ENCODE results near the gene STK10.

DNA sequence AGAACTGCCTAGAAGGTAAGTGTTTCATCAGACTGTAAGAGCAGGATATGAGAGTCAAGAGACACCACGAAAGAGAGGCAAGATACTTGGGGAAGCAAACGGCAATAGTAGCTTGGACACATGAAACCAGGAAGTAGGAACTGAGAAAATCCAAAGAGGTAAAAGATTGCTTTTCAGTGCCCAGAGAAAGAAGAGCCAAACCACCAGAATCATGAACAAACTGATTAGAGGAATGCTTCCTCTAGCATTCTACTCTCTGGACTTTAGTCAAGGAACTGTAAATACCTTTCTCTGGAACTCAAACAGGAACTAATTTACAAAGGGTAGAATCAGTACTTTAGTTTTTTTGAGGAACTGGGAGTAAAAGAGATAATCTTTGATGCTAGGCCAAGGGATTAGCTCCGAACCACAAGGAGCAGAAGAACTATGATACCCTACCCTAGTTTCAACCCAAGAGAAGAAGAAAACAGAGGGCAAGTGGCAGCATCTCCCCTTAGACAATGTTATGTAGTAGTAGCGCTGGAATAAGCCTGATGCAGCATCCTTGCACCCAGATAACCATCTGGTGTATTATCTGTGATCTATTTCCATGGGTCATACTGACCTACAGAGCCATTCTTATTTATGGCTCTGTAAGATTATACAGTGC is 47.2 kb upstream of the STK10 start:
- TF ChIP-seq NFE2L2 (conservative IDR thresholded peaks at IDR 0.05; ENCODE audit: low read length) = no peak
- TF ChIP-seq, protein P1, sequence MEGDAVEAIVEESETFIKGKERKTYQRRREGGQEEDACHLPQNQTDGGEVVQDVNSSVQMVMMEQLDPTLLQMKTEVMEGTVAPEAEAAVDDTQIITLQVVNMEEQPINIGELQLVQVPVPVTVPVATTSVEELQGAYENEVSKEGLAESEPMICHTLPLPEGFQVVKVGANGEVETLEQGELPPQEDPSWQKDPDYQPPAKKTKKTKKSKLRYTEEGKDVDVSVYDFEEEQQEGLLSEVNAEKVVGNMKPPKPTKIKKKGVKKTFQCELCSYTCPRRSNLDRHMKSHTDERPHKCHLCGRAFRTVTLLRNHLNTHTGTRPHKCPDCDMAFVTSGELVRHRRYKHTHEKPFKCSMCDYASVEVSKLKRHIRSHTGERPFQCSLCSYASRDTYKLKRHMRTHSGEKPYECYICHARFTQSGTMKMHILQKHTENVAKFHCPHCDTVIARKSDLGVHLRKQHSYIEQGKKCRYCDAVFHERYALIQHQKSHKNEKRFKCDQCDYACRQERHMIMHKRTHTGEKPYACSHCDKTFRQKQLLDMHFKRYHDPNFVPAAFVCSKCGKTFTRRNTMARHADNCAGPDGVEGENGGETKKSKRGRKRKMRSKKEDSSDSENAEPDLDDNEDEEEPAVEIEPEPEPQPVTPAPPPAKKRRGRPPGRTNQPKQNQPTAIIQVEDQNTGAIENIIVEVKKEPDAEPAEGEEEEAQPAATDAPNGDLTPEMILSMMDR (IDR thresholded peaks at IDR 0.05) = no peak
- TF ChIP-seq MAFK (IDR thresholded peaks at IDR 0.05; ENCODE audit: partially characterized antibody) = no peak
- TF ChIP-seq RCOR1 (IDR thresholded peaks at IDR 0.05; ENCODE audit: low read depth, low read length) = no peak
- no peak for TF ChIP-seq CEBPB (IDR thresholded peaks at IDR 0.05)
- TF ChIP-seq, protein P2, sequence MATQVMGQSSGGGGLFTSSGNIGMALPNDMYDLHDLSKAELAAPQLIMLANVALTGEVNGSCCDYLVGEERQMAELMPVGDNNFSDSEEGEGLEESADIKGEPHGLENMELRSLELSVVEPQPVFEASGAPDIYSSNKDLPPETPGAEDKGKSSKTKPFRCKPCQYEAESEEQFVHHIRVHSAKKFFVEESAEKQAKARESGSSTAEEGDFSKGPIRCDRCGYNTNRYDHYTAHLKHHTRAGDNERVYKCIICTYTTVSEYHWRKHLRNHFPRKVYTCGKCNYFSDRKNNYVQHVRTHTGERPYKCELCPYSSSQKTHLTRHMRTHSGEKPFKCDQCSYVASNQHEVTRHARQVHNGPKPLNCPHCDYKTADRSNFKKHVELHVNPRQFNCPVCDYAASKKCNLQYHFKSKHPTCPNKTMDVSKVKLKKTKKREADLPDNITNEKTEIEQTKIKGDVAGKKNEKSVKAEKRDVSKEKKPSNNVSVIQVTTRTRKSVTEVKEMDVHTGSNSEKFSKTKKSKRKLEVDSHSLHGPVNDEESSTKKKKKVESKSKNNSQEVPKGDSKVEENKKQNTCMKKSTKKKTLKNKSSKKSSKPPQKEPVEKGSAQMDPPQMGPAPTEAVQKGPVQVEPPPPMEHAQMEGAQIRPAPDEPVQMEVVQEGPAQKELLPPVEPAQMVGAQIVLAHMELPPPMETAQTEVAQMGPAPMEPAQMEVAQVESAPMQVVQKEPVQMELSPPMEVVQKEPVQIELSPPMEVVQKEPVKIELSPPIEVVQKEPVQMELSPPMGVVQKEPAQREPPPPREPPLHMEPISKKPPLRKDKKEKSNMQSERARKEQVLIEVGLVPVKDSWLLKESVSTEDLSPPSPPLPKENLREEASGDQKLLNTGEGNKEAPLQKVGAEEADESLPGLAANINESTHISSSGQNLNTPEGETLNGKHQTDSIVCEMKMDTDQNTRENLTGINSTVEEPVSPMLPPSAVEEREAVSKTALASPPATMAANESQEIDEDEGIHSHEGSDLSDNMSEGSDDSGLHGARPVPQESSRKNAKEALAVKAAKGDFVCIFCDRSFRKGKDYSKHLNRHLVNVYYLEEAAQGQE (IDR thresholded peaks at IDR 0.05) = no peak
- TF ChIP-seq EP300 (IDR thresholded peaks at IDR 0.05) = no peak
- TF ChIP-seq ZC3H11A (IDR thresholded peaks at IDR 0.05) = no peak
- TF ChIP-seq, protein P3, sequence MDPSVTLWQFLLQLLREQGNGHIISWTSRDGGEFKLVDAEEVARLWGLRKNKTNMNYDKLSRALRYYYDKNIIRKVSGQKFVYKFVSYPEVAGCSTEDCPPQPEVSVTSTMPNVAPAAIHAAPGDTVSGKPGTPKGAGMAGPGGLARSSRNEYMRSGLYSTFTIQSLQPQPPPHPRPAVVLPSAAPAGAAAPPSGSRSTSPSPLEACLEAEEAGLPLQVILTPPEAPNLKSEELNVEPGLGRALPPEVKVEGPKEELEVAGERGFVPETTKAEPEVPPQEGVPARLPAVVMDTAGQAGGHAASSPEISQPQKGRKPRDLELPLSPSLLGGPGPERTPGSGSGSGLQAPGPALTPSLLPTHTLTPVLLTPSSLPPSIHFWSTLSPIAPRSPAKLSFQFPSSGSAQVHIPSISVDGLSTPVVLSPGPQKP (IDR thresholded peaks at IDR 0.05; ENCODE audit: low read depth, low read length) = no peak
- TF ChIP-seq, protein P4, sequence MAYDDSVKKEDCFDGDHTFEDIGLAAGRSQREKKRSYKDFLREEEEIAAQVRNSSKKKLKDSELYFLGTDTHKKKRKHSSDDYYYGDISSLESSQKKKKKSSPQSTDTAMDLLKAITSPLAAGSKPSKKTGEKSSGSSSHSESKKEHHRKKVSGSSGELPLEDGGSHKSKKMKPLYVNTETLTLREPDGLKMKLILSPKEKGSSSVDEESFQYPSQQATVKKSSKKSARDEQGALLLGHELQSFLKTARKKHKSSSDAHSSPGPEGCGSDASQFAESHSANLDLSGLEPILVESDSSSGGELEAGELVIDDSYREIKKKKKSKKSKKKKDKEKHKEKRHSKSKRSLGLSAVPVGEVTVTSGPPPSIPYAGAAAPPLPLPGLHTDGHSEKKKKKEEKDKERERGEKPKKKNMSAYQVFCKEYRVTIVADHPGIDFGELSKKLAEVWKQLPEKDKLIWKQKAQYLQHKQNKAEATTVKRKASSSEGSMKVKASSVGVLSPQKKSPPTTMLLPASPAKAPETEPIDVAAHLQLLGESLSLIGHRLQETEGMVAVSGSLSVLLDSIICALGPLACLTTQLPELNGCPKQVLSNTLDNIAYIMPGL (CRISPR knock-in tag; IDR thresholded peaks at IDR 0.05; ENCODE audit: borderline replicate concordance) = no peak
- no peak for TF ChIP-seq POLR2A (IDR thresholded peaks at IDR 0.05; ENCODE audit: low read length)
- TF ChIP-seq BHLHE40 (IDR thresholded peaks at IDR 0.05; ENCODE audit: low read depth, low read length) = no peak
- TF ChIP-seq, protein P5, sequence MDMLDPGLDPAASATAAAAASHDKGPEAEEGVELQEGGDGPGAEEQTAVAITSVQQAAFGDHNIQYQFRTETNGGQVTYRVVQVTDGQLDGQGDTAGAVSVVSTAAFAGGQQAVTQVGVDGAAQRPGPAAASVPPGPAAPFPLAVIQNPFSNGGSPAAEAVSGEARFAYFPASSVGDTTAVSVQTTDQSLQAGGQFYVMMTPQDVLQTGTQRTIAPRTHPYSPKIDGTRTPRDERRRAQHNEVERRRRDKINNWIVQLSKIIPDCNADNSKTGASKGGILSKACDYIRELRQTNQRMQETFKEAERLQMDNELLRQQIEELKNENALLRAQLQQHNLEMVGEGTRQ (IDR thresholded peaks at IDR 0.05) = no peak
